ENCODE measurements around the gene TOR1AIP1. TPM values are rescaled to one million over a fixed set of nuclear protein-coding genes. Genes with fewer than 3 reads are reported as not detected.

Gene TOR1AIP1
- total RNA-seq, 6 donors from 2014 or later = 19.9 to 65.0 (median 59.7) TPM

DNA sequence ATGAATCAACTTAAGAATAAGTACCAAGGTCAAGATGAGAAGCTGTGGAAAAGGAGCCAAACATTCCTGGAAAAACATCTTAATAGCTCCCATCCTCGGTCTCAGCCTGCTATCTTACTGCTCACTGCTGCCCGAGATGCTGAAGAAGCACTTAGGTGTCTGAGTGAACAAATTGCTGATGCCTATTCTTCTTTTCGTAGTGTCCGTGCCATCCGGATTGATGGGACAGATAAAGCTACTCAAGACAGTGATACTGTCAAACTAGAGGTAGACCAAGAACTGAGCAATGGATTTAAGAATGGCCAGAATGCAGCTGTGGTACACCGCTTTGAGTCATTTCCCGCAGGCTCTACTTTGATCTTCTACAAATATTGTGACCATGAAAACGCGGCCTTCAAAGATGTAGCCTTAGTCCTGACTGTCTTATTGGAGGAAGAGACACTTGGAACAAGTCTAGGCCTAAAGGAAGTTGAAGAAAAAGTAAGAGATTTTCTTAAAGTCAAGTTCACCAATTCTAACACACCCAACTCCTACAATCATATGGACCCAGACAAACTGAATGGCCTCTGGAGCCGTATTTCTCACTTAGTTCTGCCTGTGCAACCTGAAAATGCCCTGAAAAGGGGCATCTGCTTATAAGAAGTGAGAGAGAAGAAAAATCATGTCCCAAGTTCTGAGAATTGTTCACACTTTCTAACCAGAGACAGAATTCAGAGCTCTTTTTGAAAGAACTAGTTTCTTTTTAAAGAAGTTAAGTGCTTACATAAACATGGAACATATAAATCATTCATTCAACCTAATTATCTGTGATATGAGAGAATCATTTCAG lies 35.7 kb downstream of the TOR1AIP1 start:
- TF ChIP-seq POLR2A (IDR thresholded peaks at IDR 0.05) = no peak
- TF ChIP-seq, protein P1, sequence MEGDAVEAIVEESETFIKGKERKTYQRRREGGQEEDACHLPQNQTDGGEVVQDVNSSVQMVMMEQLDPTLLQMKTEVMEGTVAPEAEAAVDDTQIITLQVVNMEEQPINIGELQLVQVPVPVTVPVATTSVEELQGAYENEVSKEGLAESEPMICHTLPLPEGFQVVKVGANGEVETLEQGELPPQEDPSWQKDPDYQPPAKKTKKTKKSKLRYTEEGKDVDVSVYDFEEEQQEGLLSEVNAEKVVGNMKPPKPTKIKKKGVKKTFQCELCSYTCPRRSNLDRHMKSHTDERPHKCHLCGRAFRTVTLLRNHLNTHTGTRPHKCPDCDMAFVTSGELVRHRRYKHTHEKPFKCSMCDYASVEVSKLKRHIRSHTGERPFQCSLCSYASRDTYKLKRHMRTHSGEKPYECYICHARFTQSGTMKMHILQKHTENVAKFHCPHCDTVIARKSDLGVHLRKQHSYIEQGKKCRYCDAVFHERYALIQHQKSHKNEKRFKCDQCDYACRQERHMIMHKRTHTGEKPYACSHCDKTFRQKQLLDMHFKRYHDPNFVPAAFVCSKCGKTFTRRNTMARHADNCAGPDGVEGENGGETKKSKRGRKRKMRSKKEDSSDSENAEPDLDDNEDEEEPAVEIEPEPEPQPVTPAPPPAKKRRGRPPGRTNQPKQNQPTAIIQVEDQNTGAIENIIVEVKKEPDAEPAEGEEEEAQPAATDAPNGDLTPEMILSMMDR (IDR thresholded peaks at IDR 0.05) = no peak
- no peak for TF ChIP-seq EP300 (IDR thresholded peaks at IDR 0.05)
- TF ChIP-seq POLR2AphosphoS5 (IDR thresholded peaks at IDR 0.05) = no peak
- no peak overlapping the region for H3K27ac ChIP-seq
- H3K4me1 ChIP-seq = no peaks in the 10 kb centered on the region
- ATAC-seq (ENCODE audit: low FRiP score in 2 of 2) (no peak), DNase-seq (no peak)
- no peaks in the 10 kb centered on the region for H3K27me3 ChIP-seq
- peaks cover 32 to 80% (median 40%) of the 10 kb centered on the region in 4 donors for H3K36me3 ChIP-seq
- 86 to 88% methylated on average over 10 of the region's 10 CpGs for WGBS, 2 donors
- no peaks in the 10 kb centered on the region for H3K9me3 ChIP-seq
- no peak overlapping the region for H3K4me3 ChIP-seq

DNA sequence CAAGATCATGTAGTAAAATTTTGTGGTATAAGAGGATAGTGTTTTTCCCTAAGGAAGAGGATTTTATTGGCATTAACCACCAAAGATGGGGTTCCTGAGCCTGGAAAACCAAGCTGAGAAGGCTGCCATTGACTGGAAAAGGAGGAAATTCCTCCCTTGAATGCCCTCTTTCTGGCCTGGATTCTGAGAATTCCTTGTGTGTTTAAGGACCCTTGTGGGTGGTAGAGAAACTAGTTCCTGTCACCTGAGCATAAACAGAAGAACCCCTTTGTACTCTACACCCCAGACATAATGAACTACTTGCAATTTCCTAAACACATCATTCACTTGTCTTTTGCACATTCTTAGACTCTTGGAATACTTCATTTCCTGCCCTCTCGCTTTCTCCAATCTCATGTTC lies 39.4 kb downstream of the TOR1AIP1 start:
- H3K36me3 ChIP-seq = peaks cover 13 to 43% (median 21%) of the 10 kb centered on the region in 4 donors
- no peaks in the 10 kb centered on the region for H3K9me3 ChIP-seq
- no peak overlapping the region for H3K4me3 ChIP-seq
- H3K4me1 ChIP-seq = no peaks in the 10 kb centered on the region
- H3K27me3 ChIP-seq = no peaks in the 10 kb centered on the region
- H3K27ac ChIP-seq = no peak overlapping the region
- ATAC-seq (ENCODE audit: low FRiP score in 2 of 2) (no peak), DNase-seq (no peak)
- TF ChIP-seq, protein P1 (IDR thresholded peaks at IDR 0.05) = no peak
- TF ChIP-seq POLR2AphosphoS5 (IDR thresholded peaks at IDR 0.05) (no peak), EP300 (IDR thresholded peaks at IDR 0.05) (no peak), POLR2A (IDR thresholded peaks at IDR 0.05) (no peak)
- 81 to 88% methylated on average over 1 of the region's 1 CpG for WGBS, 2 donors

DNA sequence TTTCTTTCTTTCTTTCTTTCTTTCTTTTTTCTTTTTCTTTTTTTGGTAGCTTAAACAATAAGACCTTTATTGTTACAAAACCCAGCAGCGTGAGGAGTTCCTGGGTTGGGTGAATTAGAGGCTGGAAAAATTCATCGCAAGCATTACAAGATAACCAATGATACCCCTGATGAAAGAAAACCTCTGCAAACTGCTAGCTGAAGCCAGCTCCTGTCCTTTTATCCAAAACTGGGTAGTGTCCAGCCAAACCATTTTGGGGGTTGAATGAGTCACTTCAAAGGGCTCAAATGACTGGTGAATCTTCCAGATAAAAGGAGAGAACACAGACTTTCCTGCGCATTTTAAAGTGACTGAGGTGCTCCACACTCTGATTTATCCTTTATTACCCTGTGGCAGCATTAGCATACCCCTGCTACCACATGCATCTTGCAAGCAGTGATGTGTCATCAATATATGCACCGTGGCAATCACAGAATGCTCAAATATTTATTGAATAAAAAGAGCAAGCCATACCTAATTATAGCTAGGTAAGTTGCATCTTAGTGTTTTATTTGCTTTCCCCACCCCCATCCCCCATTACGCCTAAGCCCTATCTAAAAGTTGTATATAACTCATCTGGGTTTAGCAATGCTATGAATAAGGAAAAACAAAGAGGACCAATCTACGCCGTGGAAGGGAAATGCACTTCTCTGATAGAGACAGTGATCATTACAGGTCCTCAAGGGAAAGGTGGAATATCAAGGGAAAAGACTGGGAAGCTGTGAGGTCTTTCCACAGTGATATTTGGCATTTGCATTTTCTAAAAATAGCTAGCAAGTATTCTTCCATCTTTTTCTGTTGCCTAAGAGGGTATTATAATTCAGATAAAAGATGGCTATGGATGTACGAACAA lies 40.1 kb downstream of the TOR1AIP1 start:
- H3K4me1 ChIP-seq = no peaks in the 10 kb centered on the region
- TF ChIP-seq EP300 (IDR thresholded peaks at IDR 0.05) (no peak), POLR2A (IDR thresholded peaks at IDR 0.05) (no peak), POLR2AphosphoS5 (IDR thresholded peaks at IDR 0.05) (no peak)
- TF ChIP-seq, protein P1 (IDR thresholded peaks at IDR 0.05) = no peak
- no peaks in the 10 kb centered on the region for H3K9me3 ChIP-seq
- H3K36me3 ChIP-seq = peaks cover 13 to 38% (median 17%) of the 10 kb centered on the region in 4 donors
- no peak for ATAC-seq (ENCODE audit: low FRiP score in 2 of 2)
- DNase-seq = no peak
- H3K4me3 ChIP-seq = no peak overlapping the region
- WGBS, 2 donors = 87 to 89% methylated on average over 8 of the region's 8 CpGs
- H3K27ac ChIP-seq = no peak overlapping the region
- H3K27me3 ChIP-seq = no peaks in the 10 kb centered on the region

DNA sequence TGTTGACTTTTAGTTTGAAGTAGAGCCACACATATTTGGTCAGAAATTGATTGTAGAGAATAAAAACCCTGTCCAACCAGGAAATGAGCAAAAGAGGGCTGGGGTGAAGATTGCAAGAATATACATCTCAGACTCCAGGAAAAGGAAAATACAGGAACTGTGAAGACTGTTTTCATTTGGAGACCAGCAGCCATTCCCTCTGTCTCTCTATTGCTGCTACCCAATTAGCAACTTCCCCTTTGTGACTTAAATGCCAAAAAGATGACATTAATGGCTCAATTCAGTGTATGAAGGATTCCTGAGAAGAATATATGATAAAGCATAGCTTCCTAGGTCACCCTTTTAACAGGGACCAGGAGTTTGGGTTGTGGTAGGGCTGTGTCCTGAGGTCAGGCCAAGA lies 40.9 kb downstream of the TOR1AIP1 start:
- DNase-seq = no peak
- no peaks in the 10 kb centered on the region for H3K9me3 ChIP-seq
- H3K27me3 ChIP-seq = no peaks in the 10 kb centered on the region
- H3K36me3 ChIP-seq = peaks cover 7 to 30% (median 10%) of the 10 kb centered on the region in 4 donors
- no peak for ATAC-seq (ENCODE audit: low FRiP score in 2 of 2)
- no peak overlapping the region for H3K27ac ChIP-seq
- no peaks in the 10 kb centered on the region for H3K4me1 ChIP-seq
- TF ChIP-seq, protein P1 (IDR thresholded peaks at IDR 0.05) = no peak
- TF ChIP-seq EP300 (IDR thresholded peaks at IDR 0.05) = no peak
- TF ChIP-seq POLR2A (IDR thresholded peaks at IDR 0.05) = no peak
- no peak for TF ChIP-seq POLR2AphosphoS5 (IDR thresholded peaks at IDR 0.05)
- H3K4me3 ChIP-seq = no peak overlapping the region
